ENCODE data around the gene CRHBP. TPM values are rescaled to one million over a fixed set of nuclear protein-coding genes. Genes with fewer than 3 reads are reported as not detected.

The CRHBP gene
- total RNA-seq, 6 experiments from 2014 or later = not detected

DNA sequence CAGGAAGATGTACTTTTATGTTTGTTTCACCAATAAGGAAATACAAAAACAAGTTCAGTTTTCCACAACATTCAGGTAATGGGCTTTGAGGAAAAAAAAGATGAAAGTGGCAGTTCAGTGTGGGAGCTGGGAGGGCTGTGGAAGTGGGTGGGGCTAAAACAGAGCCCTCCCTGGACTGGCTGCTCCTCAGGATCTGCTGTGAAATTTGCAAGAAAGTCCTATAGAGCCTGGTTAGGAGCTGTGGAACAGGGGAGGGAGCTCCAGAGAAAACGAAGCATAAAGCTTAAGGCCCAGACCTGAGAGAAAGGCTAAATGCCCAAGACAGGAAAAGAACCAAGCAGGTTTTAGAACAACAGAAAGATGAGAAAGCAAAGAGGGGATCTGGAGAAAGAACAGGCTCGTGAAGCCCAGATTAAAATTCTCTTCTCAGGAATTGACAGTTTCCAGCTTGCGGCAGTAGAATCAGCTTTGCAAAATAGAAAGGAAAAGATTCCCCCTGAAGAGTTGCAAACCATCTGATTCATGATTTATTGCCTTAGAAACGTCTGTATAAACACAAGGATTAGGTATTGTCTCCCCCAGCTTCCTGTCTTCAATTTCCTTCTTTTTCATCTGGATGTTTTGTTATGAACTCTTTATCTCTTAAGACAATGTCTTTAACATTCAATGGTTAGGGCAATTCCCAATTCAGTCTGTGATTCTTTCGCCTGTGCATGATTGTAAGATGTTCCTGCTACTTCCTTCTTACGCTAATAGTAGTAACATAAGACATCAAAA is 26.3 kb upstream of the CRHBP start:
- Mint-ChIP-seq H3K36me3 (ENCODE audit: low read depth) (no peaks in the 10 kb centered on the region), H3K4me1 (ENCODE audit: low read depth) (peaks cover 13% of the 10 kb centered on the region), H3K27me3 (ENCODE audit: insufficient read depth) (peaks cover 34% of the 10 kb centered on the region), H3K9me3 (no peaks in the 10 kb centered on the region), H3K4me3 (no peak overlapping the region), H3K27ac (no peak overlapping the region)
- no peak for DNase-seq
- TF ChIP-seq, protein P1, sequence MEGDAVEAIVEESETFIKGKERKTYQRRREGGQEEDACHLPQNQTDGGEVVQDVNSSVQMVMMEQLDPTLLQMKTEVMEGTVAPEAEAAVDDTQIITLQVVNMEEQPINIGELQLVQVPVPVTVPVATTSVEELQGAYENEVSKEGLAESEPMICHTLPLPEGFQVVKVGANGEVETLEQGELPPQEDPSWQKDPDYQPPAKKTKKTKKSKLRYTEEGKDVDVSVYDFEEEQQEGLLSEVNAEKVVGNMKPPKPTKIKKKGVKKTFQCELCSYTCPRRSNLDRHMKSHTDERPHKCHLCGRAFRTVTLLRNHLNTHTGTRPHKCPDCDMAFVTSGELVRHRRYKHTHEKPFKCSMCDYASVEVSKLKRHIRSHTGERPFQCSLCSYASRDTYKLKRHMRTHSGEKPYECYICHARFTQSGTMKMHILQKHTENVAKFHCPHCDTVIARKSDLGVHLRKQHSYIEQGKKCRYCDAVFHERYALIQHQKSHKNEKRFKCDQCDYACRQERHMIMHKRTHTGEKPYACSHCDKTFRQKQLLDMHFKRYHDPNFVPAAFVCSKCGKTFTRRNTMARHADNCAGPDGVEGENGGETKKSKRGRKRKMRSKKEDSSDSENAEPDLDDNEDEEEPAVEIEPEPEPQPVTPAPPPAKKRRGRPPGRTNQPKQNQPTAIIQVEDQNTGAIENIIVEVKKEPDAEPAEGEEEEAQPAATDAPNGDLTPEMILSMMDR (IDR thresholded peaks at IDR 0.05) = no peak

DNA sequence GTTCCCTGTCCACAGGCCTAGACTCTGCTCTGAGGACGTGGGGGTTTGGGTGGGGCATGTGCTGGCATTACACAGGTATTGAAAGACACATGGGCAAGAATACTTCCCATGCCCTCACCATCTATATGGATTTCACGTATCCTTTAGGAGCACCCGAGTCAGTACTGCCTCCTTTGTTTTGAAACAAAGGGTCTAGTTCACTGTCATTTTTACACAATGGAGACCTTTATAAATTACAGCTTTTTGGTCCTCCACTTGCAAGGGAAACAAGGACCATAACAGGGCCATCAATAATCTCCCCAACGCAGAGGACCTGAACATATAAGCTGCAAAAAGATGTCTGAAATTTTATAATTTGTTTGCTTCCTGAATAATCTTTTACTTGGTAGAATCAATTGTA is 24.9 kb upstream of the CRHBP start:
- Mint-ChIP-seq H3K36me3 (ENCODE audit: low read depth) (no peaks in the 10 kb centered on the region), H3K27ac (no peak overlapping the region), H3K27me3 (ENCODE audit: insufficient read depth) (peaks cover 25% of the 10 kb centered on the region), H3K4me3 (no peak overlapping the region), H3K4me1 (ENCODE audit: low read depth) (peaks cover 13% of the 10 kb centered on the region), H3K9me3 (no peaks in the 10 kb centered on the region)
- DNase-seq = no peak
- TF ChIP-seq, protein P1 (IDR thresholded peaks at IDR 0.05) = no peak

DNA sequence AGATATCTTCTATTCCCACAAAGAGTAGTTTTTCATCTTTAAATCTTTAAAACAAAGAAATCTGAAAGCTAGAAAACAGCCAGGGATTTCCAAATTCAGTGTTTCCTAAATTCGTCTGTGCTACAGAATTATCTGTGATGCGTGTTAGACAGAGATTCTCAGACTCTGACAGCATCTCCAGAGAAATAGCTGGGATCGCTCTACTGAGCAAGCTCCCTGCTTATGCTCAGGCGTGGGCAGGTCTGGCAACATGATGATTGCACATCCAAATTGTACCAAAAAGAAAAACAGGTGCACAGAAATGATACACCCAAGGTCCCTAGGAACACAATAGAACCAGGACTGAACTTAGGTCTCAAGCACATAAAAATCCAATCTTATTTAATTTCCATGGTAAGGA is 22.8 kb upstream of the CRHBP start:
- Mint-ChIP-seq H3K36me3 (ENCODE audit: low read depth) (peaks cover 6% of the 10 kb centered on the region; the same call in 1 of the 2 replicates), H3K27me3 (ENCODE audit: insufficient read depth) (peaks cover 30% of the 10 kb centered on the region), H3K27ac (no peak overlapping the region), H3K9me3 (no peaks in the 10 kb centered on the region), H3K4me3 (no peak overlapping the region), H3K4me1 (ENCODE audit: low read depth) (peaks cover 13% of the 10 kb centered on the region)
- DNase-seq = no peak
- TF ChIP-seq, protein P1 (IDR thresholded peaks at IDR 0.05) = no peak

DNA sequence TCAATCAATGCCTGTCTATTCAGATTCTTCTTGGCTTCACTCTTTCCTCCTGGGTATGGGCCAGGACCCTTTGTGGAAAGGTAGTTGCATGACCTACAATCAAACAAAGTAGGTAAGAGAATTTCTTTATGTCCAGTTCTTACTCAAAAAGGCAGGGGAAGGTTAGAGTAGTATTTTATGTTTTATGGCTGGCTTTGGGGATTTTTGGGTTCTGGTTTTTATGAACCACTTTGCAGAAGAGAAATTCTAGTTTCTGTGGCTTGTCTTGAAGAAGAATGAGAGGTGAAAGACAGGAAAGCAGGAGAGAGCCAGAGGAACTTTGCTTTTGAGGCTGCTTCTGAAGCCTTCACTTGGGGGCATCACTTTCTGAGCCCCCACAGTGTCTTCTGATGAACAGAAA is 14.7 kb upstream of the CRHBP start:
- H3K36me3 Mint-ChIP-seq (ENCODE audit: low read depth) = peaks cover 6% of the 10 kb centered on the region; the same call in 1 of the 2 replicates
- H3K4me3 Mint-ChIP-seq = no peak overlapping the region
- DNase-seq = no peak
- peaks cover 33% of the 10 kb centered on the region for H3K4me1 Mint-ChIP-seq (ENCODE audit: low read depth)
- no peaks in the 10 kb centered on the region for H3K9me3 Mint-ChIP-seq
- no peak overlapping the region for H3K27ac Mint-ChIP-seq
- TF ChIP-seq, protein P1 (IDR thresholded peaks at IDR 0.05) = no peak
- peaks cover 12% of the 10 kb centered on the region for H3K27me3 Mint-ChIP-seq (ENCODE audit: insufficient read depth)

DNA sequence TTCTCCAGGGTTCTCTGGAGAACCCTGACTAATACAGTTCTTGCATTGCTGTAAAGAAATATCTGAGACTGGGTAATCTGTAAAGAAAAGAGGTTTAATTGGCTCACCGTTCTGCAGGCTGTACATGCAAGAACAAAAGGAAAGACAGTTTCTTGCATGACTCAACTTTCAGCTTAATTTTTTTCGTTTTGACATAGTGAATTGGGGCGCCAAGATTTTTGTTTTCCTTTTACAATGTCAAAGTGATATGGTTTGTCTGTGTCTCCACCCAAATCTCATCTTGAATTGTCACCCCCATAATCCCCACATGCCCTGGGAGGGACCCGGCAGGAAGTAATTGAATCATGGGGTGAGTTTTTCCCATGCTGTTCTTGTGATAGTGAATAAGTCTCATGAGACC is 11.8 kb upstream of the CRHBP start:
- peaks cover 52% of the 10 kb centered on the region for H3K4me1 Mint-ChIP-seq (ENCODE audit: low read depth)
- DNase-seq = no peak
- no peak overlapping the region for H3K4me3 Mint-ChIP-seq
- H3K27me3 Mint-ChIP-seq (ENCODE audit: insufficient read depth) = peaks cover 3% of the 10 kb centered on the region
- TF ChIP-seq, protein P1 (IDR thresholded peaks at IDR 0.05) = no peak
- no peak overlapping the region for H3K27ac Mint-ChIP-seq
- no peaks in the 10 kb centered on the region for H3K9me3 Mint-ChIP-seq
- H3K36me3 Mint-ChIP-seq (ENCODE audit: low read depth) = no peaks in the 10 kb centered on the region; the same call in 1 of the 2 replicates

All from HFFc6 (cell line).